ENCODE data around the gene PLXDC2.

The PLXDC2 gene

GRCh38 chr10:19892677-19893076, 76.4 kb downstream of the PLXDC2 start:
- in situ Hi-C loops (cut with MboI; ENCODE audit: low pct_unique_long_range_greater_than_20kb, low sequenced_read_pairs, unreplicated experiment) = no loop called here
- DNase-seq (ENCODE audit: low spot score) = no peak
- no peak for TF ChIP-seq CTCF (IDR thresholded peaks at IDR 0.05; ENCODE audit: extremely low read depth, insufficient read depth, missing control alignments)

GRCh38 chr10:19895500-19895899, 79.3 kb downstream of the PLXDC2 start:
- no peak for DNase-seq (ENCODE audit: low spot score)
- no peak for TF ChIP-seq CTCF (IDR thresholded peaks at IDR 0.05; ENCODE audit: extremely low read depth, insufficient read depth, missing control alignments)
- in situ Hi-C loops (cut with MboI; ENCODE audit: low pct_unique_long_range_greater_than_20kb, low sequenced_read_pairs, unreplicated experiment) = no loop called here

GRCh38 chr10:19902456-19902855, 86.2 kb downstream of the PLXDC2 start:
- TF ChIP-seq CTCF (IDR thresholded peaks at IDR 0.05; ENCODE audit: extremely low read depth, insufficient read depth, missing control alignments) = no peak
- in situ Hi-C loops (cut with MboI; ENCODE audit: low pct_unique_long_range_greater_than_20kb, low sequenced_read_pairs, unreplicated experiment) = no loop called here
- DNase-seq (ENCODE audit: low spot score) = no peak

GRCh38 chr10:19904202-19904661, 88.0 kb downstream of the PLXDC2 start:
- DNase-seq (ENCODE audit: low spot score) = no peak
- in situ Hi-C loops (cut with MboI; ENCODE audit: low pct_unique_long_range_greater_than_20kb, low sequenced_read_pairs, unreplicated experiment) = no loop called here
- no peak for TF ChIP-seq CTCF (IDR thresholded peaks at IDR 0.05; ENCODE audit: extremely low read depth, insufficient read depth, missing control alignments)

GRCh38 chr10:19906108-19906791, 90.0 kb downstream of the PLXDC2 start:
- in situ Hi-C loops (cut with MboI; ENCODE audit: low pct_unique_long_range_greater_than_20kb, low sequenced_read_pairs, unreplicated experiment) = no loop called here
- DNase-seq (ENCODE audit: low spot score) = no peak
- TF ChIP-seq CTCF (IDR thresholded peaks at IDR 0.05; ENCODE audit: extremely low read depth, insufficient read depth, missing control alignments) = no peak

- no peak for TF ChIP-seq CTCF (IDR thresholded peaks at IDR 0.05; ENCODE audit: extremely low read depth, insufficient read depth, missing control alignments)
- in situ Hi-C loops (cut with MboI; ENCODE audit: low pct_unique_long_range_greater_than_20kb, low sequenced_read_pairs, unreplicated experiment) = no loop called here
- no peak for DNase-seq (ENCODE audit: low spot score)
Observed at GRCh38 chr10:19908991-19909696, 92.9 kb downstream of the PLXDC2 start.
